ENCODE results near the gene PSAPL1.

- TF ChIP-seq CTCF (IDR thresholded peaks at IDR 0.05) (no peak), POLR2A (IDR thresholded peaks at IDR 0.05; ENCODE audit: low read depth) (no peak), POLR2AphosphoS5 (IDR thresholded peaks at IDR 0.05) (no peak)
These were observed 10.1 kb downstream of the PSAPL1 start for GRCh38 chr4:7424553-7425111.
